RWPE2 (cell line): Measurements from ENCODE around the gene BLOC1S2.
A peak's percentile ranks its signal among the peaks of the same experiment; 100 is the strongest.
"Not testable (repeated sequence)": the region's sequence is repeated elsewhere in the genome, so short reads cannot be mapped to it uniquely, and the experiment has no call there.

Source experiments
- ATAC-seq: fragments of 200-7000 bp; cut with Tn5 transposase; 3 replicates; pipeline ENCODE4 v1.9.1; 2021; ENCODE audit warnings: low read depth
- DNase-seq: peaks from one replicate; pipeline ENCODE4 v3.0.0-alpha.2; 2020; ENCODE audit warnings: low spot score
- H3K27ac ChIP-seq: fragments of 450-650 bp; 2 replicates; pipeline ENCODE4 v1.5.1; 2017; ENCODE audit warnings: mild to moderate bottlenecking; ENCODE audit not compliant: poor library complexity, severe bottlenecking
- H3K27me3 ChIP-seq: fragments of 250-450 bp; sonication (Bioruptor Pico); 2 replicates; pipeline ENCODE4 v1.5.1; 2021; ENCODE audit warnings: mild to moderate bottlenecking, moderate library complexity; ENCODE audit not compliant: insufficient read depth, poor library complexity, severe bottlenecking
- H3K36me3 ChIP-seq: fragments of 250-450 bp; sonication (Bioruptor Pico); 2 replicates; pipeline ENCODE4 v1.5.1; 2020; ENCODE audit warnings: low read depth, mild to moderate bottlenecking, moderate library complexity
- H3K4me1 ChIP-seq: fragments of 250-450 bp; sonication (Bioruptor Pico); 2 replicates; pipeline ENCODE4 v1.5.1; 2021; ENCODE audit warnings: mild to moderate bottlenecking, moderate library complexity; ENCODE audit not compliant: insufficient read depth, poor library complexity, severe bottlenecking
- H3K4me3 ChIP-seq: fragments of 250-450 bp; sonication (Bioruptor Pico); 2 replicates; pipeline ENCODE4 v1.5.1; 2021; ENCODE audit warnings: mild to moderate bottlenecking, moderate library complexity; ENCODE audit not compliant: severe bottlenecking
- H3K9me3 ChIP-seq: fragments of 250-450 bp; sonication (Bioruptor Pico); 2 replicates; pipeline ENCODE4 v1.5.1; 2021; ENCODE audit warnings: mild to moderate bottlenecking, moderate library complexity; ENCODE audit not compliant: severe bottlenecking
- CTCF ChIP-seq: fragments of 450-650 bp; IDR thresholded peaks from one replicate; pipeline ENCODE4 v1.5.1; 2017; ENCODE audit warnings: mild to moderate bottlenecking, moderate library complexity; ENCODE audit not compliant: poor library complexity, severe bottlenecking

Gene BLOC1S2

GRCh38 chr10:100293066-100293465, 6.6 kb upstream of the BLOC1S2 start:
- ATAC-seq (no peak), DNase-seq (no peak)
- Histone ChIP-seq H3K36me3 (no peaks in the 10 kb centered on the region), H3K4me1 (no peaks in the 10 kb centered on the region), H3K27me3 (no peaks in the 10 kb centered on the region), H3K9me3 (no peaks in the 10 kb centered on the region), H3K27ac (no peak overlapping the region), H3K4me3 (no peak overlapping the region)
- no peak for TF ChIP-seq CTCF

GRCh38 chr10:100292300-100292699, 5.8 kb upstream of the BLOC1S2 start:
- H3K4me1 ChIP-seq, H3K4me3 ChIP-seq, H3K27ac ChIP-seq, H3K27me3 ChIP-seq, ATAC-seq, H3K9me3 ChIP-seq, DNase-seq, H3K36me3 ChIP-seq: not testable (repeated sequence)

- Histone ChIP-seq H3K36me3 (no peaks in the 10 kb centered on the region), H3K9me3 (no peaks in the 10 kb centered on the region), H3K4me3 (no peak overlapping the region), H3K27ac (no peak overlapping the region), H3K27me3 (no peaks in the 10 kb centered on the region), H3K4me1 (peaks cover 5% of the 10 kb centered on the region)
- ATAC-seq (no peak), DNase-seq (no peak)
- no peak for TF ChIP-seq CTCF
These were observed 4.9 kb upstream of the BLOC1S2 start for GRCh38 chr10:100291356-100291755.

- Histone ChIP-seq H3K27me3 (no peaks in the 10 kb centered on the region), H3K4me3 (no peak overlapping the region), H3K9me3 (no peaks in the 10 kb centered on the region), H3K27ac (no peak overlapping the region), H3K4me1 (peaks cover 8% of the 10 kb centered on the region), H3K36me3 (peaks cover 2% of the 10 kb centered on the region; the same call in 1 of the 2 replicates)
- ATAC-seq (no peak), DNase-seq (no peak)
- TF ChIP-seq CTCF, result no peak
These were observed 3.2 kb upstream of the BLOC1S2 start for GRCh38 chr10:100289641-100290040.

GRCh38 chr10:100288196-100288595, 1.7 kb upstream of the BLOC1S2 start:
- peaks cover 17% of the 10 kb centered on the region for H3K36me3 ChIP-seq
- H3K27ac ChIP-seq, result no peak overlapping the region
- ATAC-seq (no peak), DNase-seq (no peak)
- peaks cover 8% of the 10 kb centered on the region for H3K4me1 ChIP-seq
- H3K27me3 ChIP-seq, result no peaks in the 10 kb centered on the region
- TF ChIP-seq CTCF, result no peak
- H3K9me3 ChIP-seq, result no peaks in the 10 kb centered on the region
- H3K4me3 ChIP-seq, result no peak overlapping the region

GRCh38 chr10:100287756-100288155, 1.3 kb upstream of the BLOC1S2 start:
- Histone ChIP-seq H3K27me3 (no peaks in the 10 kb centered on the region), H3K4me3 (no peak overlapping the region), H3K36me3 (peaks cover 21% of the 10 kb centered on the region), H3K4me1 (peaks cover 8% of the 10 kb centered on the region), H3K27ac (no peak overlapping the region), H3K9me3 (no peaks in the 10 kb centered on the region)
- ATAC-seq (no peak), DNase-seq (no peak)
- TF ChIP-seq CTCF, result no peak

GRCh38 chr10:100285326-100285725, 1.2 kb downstream of the BLOC1S2 start:
- ATAC-seq, DNase-seq, H3K9me3 ChIP-seq, H3K27me3 ChIP-seq, H3K4me1 ChIP-seq: not testable (repeated sequence)
- peaks cover 43% of the 10 kb centered on the region for H3K36me3 ChIP-seq
- H3K4me3 ChIP-seq, result peak overlapping the region; percentile 61
- H3K27ac ChIP-seq, result peak overlapping the region; percentile 77
